T-helper 2 cell treated with Interferon-gamma antibody and Interleukin-4, amounts not matched to agents 5 μg/mL and 100 μg/mL, for 36 hours (primary cell): ENCODE results near the gene DPH1.

Source experiments
- DNase-seq: peaks from one replicate; pipeline ENCODE4 v3.0.0; 2021; ENCODE audit warnings: low spot score
- H3K27ac Mint-ChIP-seq: one replicate; pipeline ENCODE4 v1.8.0; 2021; ENCODE audit warnings: mild to moderate bottlenecking, mixed read lengths
- H3K27me3 Mint-ChIP-seq: one replicate; pipeline ENCODE4 v1.8.0; 2021; ENCODE audit warnings: low read depth, mixed read lengths
- H3K36me3 Mint-ChIP-seq: one replicate; pipeline ENCODE4 v1.8.0; 2021; ENCODE audit warnings: low read depth, mixed read lengths
- H3K4me1 Mint-ChIP-seq: one replicate; pipeline ENCODE4 v1.8.0; 2021; ENCODE audit warnings: low read depth, mixed read lengths
- H3K4me3 Mint-ChIP-seq: one replicate; pipeline ENCODE4 v1.8.0; 2022; ENCODE audit warnings: mild to moderate bottlenecking, moderate library complexity, mixed read lengths
- H3K9me3 Mint-ChIP-seq: one replicate; pipeline ENCODE4 v1.8.0; 2021; ENCODE audit warnings: mixed read lengths

DPH1 gene

GRCh38 chr17:2071455-2072281 lies 41.7 kb downstream of the DPH1 start:
- Mint-ChIP-seq H3K9me3 (no peaks in the 10 kb centered on the region), H3K27ac (peak overlapping the region; percentile 97), H3K4me1 (peaks cover 74% of the 10 kb centered on the region), H3K4me3 (peak overlapping the region; percentile 74), H3K36me3 (peaks cover 43% of the 10 kb centered on the region), H3K27me3 (no peaks in the 10 kb centered on the region)
- DNase-seq, result no peak

- peaks cover 50% of the 10 kb centered on the region for H3K4me1 Mint-ChIP-seq
- H3K27me3 Mint-ChIP-seq, result no peaks in the 10 kb centered on the region
- H3K9me3 Mint-ChIP-seq, result no peaks in the 10 kb centered on the region
- no peak overlapping the region for H3K27ac Mint-ChIP-seq
- no peak overlapping the region for H3K4me3 Mint-ChIP-seq
- H3K36me3 Mint-ChIP-seq, result peaks cover 62% of the 10 kb centered on the region
- DNase-seq, result no peak
These were observed 45.0 kb downstream of the DPH1 start for GRCh38 chr17:2074919-2075318.

- Mint-ChIP-seq H3K27me3 (no peaks in the 10 kb centered on the region), H3K36me3 (peaks cover 63% of the 10 kb centered on the region), H3K4me1 (peaks cover 44% of the 10 kb centered on the region), H3K4me3 (no peak overlapping the region), H3K27ac (peak overlapping the region; percentile 31), H3K9me3 (no peaks in the 10 kb centered on the region)
- DNase-seq, result no peak
These were observed 45.6 kb downstream of the DPH1 start for GRCh38 chr17:2075336-2076086.

- Mint-ChIP-seq H3K27me3 (no peaks in the 10 kb centered on the region), H3K27ac (peak overlapping the region; percentile 26), H3K9me3 (no peaks in the 10 kb centered on the region), H3K4me1 (peaks cover 38% of the 10 kb centered on the region), H3K36me3 (peaks cover 61% of the 10 kb centered on the region), H3K4me3 (no peak overlapping the region)
- DNase-seq, result no peak
These were observed 46.4 kb downstream of the DPH1 start for GRCh38 chr17:2076087-2076984.

GRCh38 chr17:2077040-2077439 lies 47.1 kb downstream of the DPH1 start:
- Mint-ChIP-seq H3K36me3 (peaks cover 61% of the 10 kb centered on the region), H3K9me3 (no peaks in the 10 kb centered on the region), H3K27me3 (no peaks in the 10 kb centered on the region), H3K4me3 (no peak overlapping the region), H3K27ac (no peak overlapping the region), H3K4me1 (peaks cover 38% of the 10 kb centered on the region)
- DNase-seq, result no peak

- peak overlapping the region; percentile 80 for H3K27ac Mint-ChIP-seq
- no peaks in the 10 kb centered on the region for H3K27me3 Mint-ChIP-seq
- peak overlapping the region; percentile 47 for H3K4me3 Mint-ChIP-seq
- H3K4me1 Mint-ChIP-seq, result peaks cover 56% of the 10 kb centered on the region
- no peak for DNase-seq
- H3K9me3 Mint-ChIP-seq, result no peaks in the 10 kb centered on the region
- H3K36me3 Mint-ChIP-seq, result peaks cover 60% of the 10 kb centered on the region
These were observed 51.6 kb downstream of the DPH1 start for GRCh38 chr17:2081564-2081963.

- H3K36me3 Mint-ChIP-seq, result peaks cover 55% of the 10 kb centered on the region
These were observed 52.2 kb downstream of the DPH1 start for GRCh38 chr17:2082003-2082781.

GRCh38 chr17:2083613-2084035 lies 53.7 kb downstream of the DPH1 start:
- Mint-ChIP-seq H3K9me3 (no peaks in the 10 kb centered on the region), H3K4me3 (peak overlapping the region; percentile 39)
- DNase-seq, result no peak

More at GRCh38 chr17:2082003-2082781, 52.2 kb downstream of the DPH1 start:
- Mint-ChIP-seq H3K9me3 (no peaks in the 10 kb centered on the region), H3K4me1 (peaks cover 62% of the 10 kb centered on the region), H3K27me3 (no peaks in the 10 kb centered on the region), H3K27ac (peak overlapping the region; percentile 80), H3K4me3 (peak overlapping the region; percentile 47)
- no peak for DNase-seq

GRCh38 chr17:2084036-2084765 lies 54.2 kb downstream of the DPH1 start:
- Mint-ChIP-seq H3K4me1 (peaks cover 75% of the 10 kb centered on the region), H3K36me3 (peaks cover 41% of the 10 kb centered on the region), H3K9me3 (no peaks in the 10 kb centered on the region), H3K4me3 (peak overlapping the region; percentile 6), H3K27me3 (no peaks in the 10 kb centered on the region), H3K27ac (peak overlapping the region; percentile 42)
- DNase-seq, result no peak

More at GRCh38 chr17:2083613-2084035, 53.7 kb downstream of the DPH1 start:
- peaks cover 45% of the 10 kb centered on the region for H3K36me3 Mint-ChIP-seq
- peak overlapping the region; percentile 76 for H3K27ac Mint-ChIP-seq
- no peaks in the 10 kb centered on the region for H3K27me3 Mint-ChIP-seq
- peaks cover 69% of the 10 kb centered on the region for H3K4me1 Mint-ChIP-seq

GRCh38 chr17:2084766-2085647 lies 55.1 kb downstream of the DPH1 start:
- peak overlapping the region; percentile 6 for H3K4me3 Mint-ChIP-seq
- no peaks in the 10 kb centered on the region for H3K27me3 Mint-ChIP-seq
- no peaks in the 10 kb centered on the region for H3K9me3 Mint-ChIP-seq
- DNase-seq, result no peak
- peaks cover 37% of the 10 kb centered on the region for H3K36me3 Mint-ChIP-seq
- peaks cover 82% of the 10 kb centered on the region for H3K4me1 Mint-ChIP-seq
- H3K27ac Mint-ChIP-seq, result peak overlapping the region; percentile 42

- Mint-ChIP-seq H3K9me3 (no peaks in the 10 kb centered on the region), H3K36me3 (peaks cover 33% of the 10 kb centered on the region), H3K4me1 (peaks cover 88% of the 10 kb centered on the region), H3K27ac (peak overlapping the region; percentile 39), H3K27me3 (no peaks in the 10 kb centered on the region), H3K4me3 (no peak overlapping the region)
- no peak for DNase-seq
These were observed 55.6 kb downstream of the DPH1 start for GRCh38 chr17:2085648-2085949.

GRCh38 chr17:2086306-2086705 lies 56.4 kb downstream of the DPH1 start:
- Mint-ChIP-seq H3K4me1 (peaks cover 92% of the 10 kb centered on the region), H3K4me3 (peak overlapping the region; percentile 70), H3K27me3 (no peaks in the 10 kb centered on the region), H3K27ac (peak overlapping the region; percentile 80), H3K9me3 (no peaks in the 10 kb centered on the region), H3K36me3 (peaks cover 31% of the 10 kb centered on the region)
- DNase-seq, result no peak
